Activated T-helper 2 cell treated with anti-CD3 and anti-CD28 coated beads, Interferon-gamma antibody, Interleukin-2, Interleukin-4, amounts not matched to agents 10 μg/mL and 5 μg/mL and 100 μg/mL, durations not matched to agents 14 hours and 24 hours and 36 hours (primary cell): ENCODE measurements around the gene OOEP. TPM values are rescaled to one million over a fixed set of nuclear protein-coding genes. Genes with fewer than 3 reads are reported as not detected.

Experiments used
- DNase-seq: peaks from one replicate; pipeline ENCODE4 v3.0.0; 2021; ENCODE audit warnings: low spot score
- H3K27ac Mint-ChIP-seq: one replicate; pipeline ENCODE4 v1.8.0; 2021; ENCODE audit warnings: mixed read lengths
- H3K27me3 Mint-ChIP-seq: one replicate; pipeline ENCODE4 v1.8.0; 2021; ENCODE audit warnings: low read depth, mixed read lengths
- H3K36me3 Mint-ChIP-seq: one replicate; pipeline ENCODE4 v1.8.0; 2021; ENCODE audit warnings: low read depth, mixed read lengths
- H3K4me1 Mint-ChIP-seq: one replicate; pipeline ENCODE4 v1.8.0; 2021; ENCODE audit warnings: low read depth, mixed read lengths
- H3K4me3 Mint-ChIP-seq: one replicate; pipeline ENCODE4 v1.8.0; 2021; ENCODE audit warnings: low read depth, mild to moderate bottlenecking, moderate library complexity, mixed read lengths
- H3K9me3 Mint-ChIP-seq: one replicate; pipeline ENCODE4 v1.8.0; 2021; ENCODE audit warnings: mixed read lengths
- intact Hi-C: fragments of 100-400 bp; cut with micrococcal nuclease; formaldehyde crosslinking; loops from one replicate; pipeline ENCODE4 v1.15.1; 2023
- total RNA-seq: library from RNA; stranded (reverse); gene quantifications from 2 replicates; pipeline ENCODE4 v1.2.3, GENCODE V29; 2022

OOEP gene
- total RNA-seq, 1 donor from 2014 or later, result not detected

DNA sequence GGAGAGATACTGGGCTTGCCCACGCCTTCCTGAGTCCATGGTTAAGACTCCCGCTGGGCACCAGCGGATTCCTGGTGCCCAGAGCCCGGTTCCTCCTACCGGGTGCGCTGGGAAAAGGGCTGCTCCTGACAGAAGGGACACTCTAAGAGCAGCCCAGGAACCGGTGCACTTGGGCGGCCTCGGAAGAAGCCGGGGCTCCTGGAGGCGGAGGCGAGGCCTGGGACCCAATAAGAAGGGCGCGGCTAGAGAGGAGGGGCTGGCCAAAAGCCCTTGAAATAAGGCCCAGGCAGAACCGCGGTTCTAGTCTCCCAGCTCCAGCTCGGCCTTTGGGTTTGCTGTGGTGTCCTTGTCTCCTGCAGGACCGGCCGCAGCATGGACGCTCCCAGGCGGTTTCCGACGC, 7.3 kb downstream of the OOEP start, which contains the start of gene KHDC3L:
Gene KHDC3L, plus strand, starts transcription at position 301 of the 400 bp plus-strand sequence. Its CDS starts 72 bp downstream, at position 373.
- H3K4me1 Mint-ChIP-seq, result no peaks in the 10 kb centered on the region

DNA sequence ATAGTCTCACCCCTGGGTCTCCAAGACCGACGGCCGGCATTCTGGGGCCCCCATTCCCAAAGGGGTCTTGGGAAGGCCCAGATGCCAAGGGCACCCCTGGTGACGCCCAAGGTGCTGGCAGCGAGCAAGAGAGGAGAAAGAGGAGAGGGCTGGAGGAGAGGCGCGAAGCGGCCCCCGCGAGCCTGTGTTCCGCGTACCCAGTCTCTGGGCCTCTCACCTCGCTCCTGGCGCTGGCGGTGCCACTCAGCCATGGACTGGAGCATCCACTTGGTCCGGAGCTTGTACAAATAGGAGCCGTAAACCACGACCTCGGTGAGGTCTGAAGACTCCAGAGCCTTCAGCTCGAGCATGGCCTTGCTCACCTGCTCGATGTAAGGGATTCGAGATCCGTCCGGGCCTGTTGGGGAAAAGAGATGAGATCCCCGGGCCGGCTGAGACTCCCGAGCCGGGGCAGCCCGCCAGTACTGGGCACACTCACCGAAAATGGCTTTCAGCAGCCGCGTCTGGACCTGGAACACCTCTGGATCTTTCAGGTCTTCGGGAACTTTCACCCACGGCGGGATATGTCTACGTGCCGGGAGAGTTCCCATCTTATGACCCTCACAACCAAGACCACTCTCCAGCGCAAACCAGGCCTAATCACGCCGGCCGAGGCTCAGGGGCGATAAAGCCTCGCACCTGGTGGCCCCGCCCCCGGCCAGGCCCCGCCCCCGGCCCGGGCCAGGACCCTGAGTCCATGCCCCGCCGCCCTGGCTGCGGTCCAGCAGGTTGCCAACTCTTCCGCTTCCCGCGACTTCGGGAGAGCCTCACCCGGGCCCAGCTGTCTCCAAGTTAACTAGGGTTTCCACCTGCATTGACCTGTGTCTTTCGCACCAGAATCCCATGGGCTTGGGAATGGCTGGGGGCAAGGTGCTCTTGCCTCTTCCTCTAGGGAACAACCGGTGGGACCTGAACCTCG, 15.8 kb downstream of the OOEP start, which contains the start of gene DPPA5:
Gene DPPA5, minus strand, starts transcription at position 641 of the 958 bp plus-strand sequence. Its CDS starts 51 bp downstream, at position 590.
- no peaks in the 10 kb centered on the region for H3K36me3 Mint-ChIP-seq
- no peak within 1 kb of the TSS for H3K4me3 Mint-ChIP-seq
- no peaks in the 10 kb centered on the region for H3K9me3 Mint-ChIP-seq
- peaks cover 21% of the 10 kb centered on the region for H3K27me3 Mint-ChIP-seq
- no peak within 1 kb of the TSS for H3K27ac Mint-ChIP-seq
- intact Hi-C loops, result no loop called here
- DNase-seq, result no peak
- no peaks in the 10 kb centered on the region for H3K4me1 Mint-ChIP-seq

More for the DNA sequence above, 7.3 kb downstream of the OOEP start, which contains the start of gene KHDC3L:
- Mint-ChIP-seq H3K27me3 (no peaks in the 10 kb centered on the region), H3K4me3 (no peak within 1 kb of the TSS), H3K36me3 (no peaks in the 10 kb centered on the region), H3K27ac (no peak within 1 kb of the TSS), H3K9me3 (no peaks in the 10 kb centered on the region)
- no peak for DNase-seq
- intact Hi-C loops, result no loop called here

DNA sequence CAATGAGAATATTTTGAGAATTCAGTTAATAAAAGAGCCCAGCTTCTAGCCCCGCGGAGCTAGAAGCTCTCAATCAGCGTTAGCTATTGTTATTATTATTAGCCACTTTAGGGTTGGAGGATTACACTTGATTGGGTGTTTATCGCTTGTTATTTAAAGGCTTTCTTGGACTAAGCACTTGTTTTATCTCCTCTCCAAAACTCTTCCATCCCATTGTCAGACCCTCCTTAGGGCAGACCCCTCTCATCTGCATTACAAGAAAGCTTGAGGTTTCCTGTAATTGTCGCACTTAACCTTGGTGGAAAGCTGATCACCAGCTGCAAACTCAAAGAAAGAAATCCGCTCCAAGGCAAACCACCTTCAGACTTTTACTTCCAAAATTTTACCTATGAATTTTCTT, 20.4 kb downstream of the OOEP start:
- no peak for DNase-seq
- H3K4me3 Mint-ChIP-seq, result no peak overlapping the region
- intact Hi-C loops, result no loop called here
- H3K27me3 Mint-ChIP-seq, result peaks cover 39% of the 10 kb centered on the region
- no peaks in the 10 kb centered on the region for H3K36me3 Mint-ChIP-seq
- no peaks in the 10 kb centered on the region for H3K4me1 Mint-ChIP-seq
- no peak overlapping the region for H3K27ac Mint-ChIP-seq
- no peaks in the 10 kb centered on the region for H3K9me3 Mint-ChIP-seq

DNA sequence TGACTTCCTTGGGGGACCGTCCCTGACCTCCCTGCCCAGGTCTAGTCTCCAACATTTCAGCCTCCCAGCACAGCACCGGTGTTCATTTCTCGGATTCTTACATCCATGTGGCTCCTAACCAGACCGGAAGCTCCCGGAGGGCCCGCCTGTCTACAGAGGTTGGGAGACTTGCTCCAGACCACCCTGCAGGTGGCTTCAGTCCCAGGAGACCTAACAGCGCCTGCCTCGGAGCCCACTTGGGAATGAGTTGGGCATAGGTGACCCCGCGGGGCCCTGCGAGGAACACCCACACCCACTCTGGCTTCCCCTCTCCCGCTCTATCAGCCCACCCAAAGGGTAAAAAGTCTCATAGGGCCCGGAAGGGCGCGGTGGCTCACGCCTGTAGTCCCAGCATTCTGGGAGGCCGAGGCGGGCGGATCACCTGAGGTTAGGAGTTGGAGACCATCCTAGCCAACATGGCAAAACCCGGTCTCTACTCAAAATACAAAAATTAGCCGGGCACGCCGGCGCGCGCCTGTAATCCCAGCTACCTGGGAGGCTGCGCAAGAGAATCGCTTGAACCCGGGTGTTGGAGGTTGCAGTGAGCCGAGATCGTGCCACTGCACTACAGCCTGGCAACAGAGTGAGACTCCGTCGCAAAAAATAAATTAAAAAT, 21.0 kb downstream of the OOEP start:
- DNase-seq, result no peak
- H3K4me1 Mint-ChIP-seq, result no peaks in the 10 kb centered on the region
- no peaks in the 10 kb centered on the region for H3K36me3 Mint-ChIP-seq
- no peak overlapping the region for H3K4me3 Mint-ChIP-seq
- H3K27ac Mint-ChIP-seq, result no peak overlapping the region
- H3K9me3 Mint-ChIP-seq, result no peaks in the 10 kb centered on the region
- H3K27me3 Mint-ChIP-seq, result peaks cover 41% of the 10 kb centered on the region
- intact Hi-C loops, result no loop called here

- no peak overlapping the region for H3K27ac Mint-ChIP-seq
- H3K27me3 Mint-ChIP-seq, result peaks cover 34% of the 10 kb centered on the region
- no peak for DNase-seq
- no peaks in the 10 kb centered on the region for H3K9me3 Mint-ChIP-seq
- H3K4me3 Mint-ChIP-seq, result no peak overlapping the region
- H3K4me1 Mint-ChIP-seq, result no peaks in the 10 kb centered on the region
- intact Hi-C loops, result no loop called here
- H3K36me3 Mint-ChIP-seq, result no peaks in the 10 kb centered on the region
Observed at GRCh38 chr6:73343164-73343563, 26.5 kb downstream of the OOEP start.

DNA sequence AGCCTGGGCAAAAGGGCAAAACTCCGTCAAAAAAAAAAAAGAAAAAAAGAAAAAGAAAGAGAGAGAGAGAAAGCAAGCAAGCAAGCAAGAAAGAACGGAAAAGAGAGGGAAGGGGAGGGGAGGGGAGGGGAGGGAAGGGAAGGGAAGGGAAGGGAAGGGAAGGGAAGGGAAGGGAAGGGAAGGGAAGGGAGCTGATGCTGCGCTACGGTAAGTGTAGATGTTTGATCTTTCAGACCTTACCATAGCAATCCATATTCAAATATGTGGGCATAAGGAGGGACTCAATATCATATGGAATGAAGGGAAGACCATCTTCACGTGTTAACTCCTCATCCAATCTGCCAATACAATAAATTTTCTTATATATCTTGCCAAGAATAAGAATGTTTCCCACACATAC, 27.5 kb downstream of the OOEP start:
- H3K9me3 Mint-ChIP-seq, result no peaks in the 10 kb centered on the region
- H3K4me1 Mint-ChIP-seq, result no peaks in the 10 kb centered on the region
- no peak overlapping the region for H3K4me3 Mint-ChIP-seq
- no peaks in the 10 kb centered on the region for H3K36me3 Mint-ChIP-seq
- intact Hi-C loops, result no loop called here
- no peak overlapping the region for H3K27ac Mint-ChIP-seq
- H3K27me3 Mint-ChIP-seq, result peaks cover 28% of the 10 kb centered on the region
- DNase-seq, result no peak

- Mint-ChIP-seq H3K9me3 (no peaks in the 10 kb centered on the region), H3K4me1 (no peaks in the 10 kb centered on the region), H3K27ac (no peak overlapping the region), H3K4me3 (no peak overlapping the region), H3K36me3 (no peaks in the 10 kb centered on the region), H3K27me3 (peaks cover 22% of the 10 kb centered on the region)
- intact Hi-C loops, result no loop called here
- no peak for DNase-seq
Observed at GRCh38 chr6:73341335-73341734, 28.4 kb downstream of the OOEP start.

DNA sequence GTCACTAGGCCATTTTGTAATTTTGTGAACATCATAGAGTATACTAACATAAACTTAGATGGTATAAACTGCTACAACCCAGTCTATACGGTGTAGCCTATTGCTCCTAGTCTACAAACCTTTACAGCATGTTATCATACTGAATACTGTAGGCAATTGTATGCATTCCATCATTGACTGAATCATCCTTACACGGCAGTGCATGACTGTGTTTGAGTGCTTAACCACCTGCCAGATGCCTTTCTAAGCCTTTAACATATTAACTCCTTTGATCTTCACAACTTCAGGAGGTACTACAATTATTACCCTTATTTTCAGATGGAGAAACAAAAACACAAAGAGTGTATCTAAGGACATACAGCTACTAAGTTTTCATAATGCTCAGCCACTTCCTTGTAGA, 29.6 kb downstream of the OOEP start:
- H3K4me1 Mint-ChIP-seq, result no peaks in the 10 kb centered on the region
- H3K27ac Mint-ChIP-seq, result no peak overlapping the region
- H3K27me3 Mint-ChIP-seq, result peaks cover 22% of the 10 kb centered on the region
- no peak for DNase-seq
- no peak overlapping the region for H3K4me3 Mint-ChIP-seq
- H3K9me3 Mint-ChIP-seq, result no peaks in the 10 kb centered on the region
- intact Hi-C loops, result no loop called here
- no peaks in the 10 kb centered on the region for H3K36me3 Mint-ChIP-seq

DNA sequence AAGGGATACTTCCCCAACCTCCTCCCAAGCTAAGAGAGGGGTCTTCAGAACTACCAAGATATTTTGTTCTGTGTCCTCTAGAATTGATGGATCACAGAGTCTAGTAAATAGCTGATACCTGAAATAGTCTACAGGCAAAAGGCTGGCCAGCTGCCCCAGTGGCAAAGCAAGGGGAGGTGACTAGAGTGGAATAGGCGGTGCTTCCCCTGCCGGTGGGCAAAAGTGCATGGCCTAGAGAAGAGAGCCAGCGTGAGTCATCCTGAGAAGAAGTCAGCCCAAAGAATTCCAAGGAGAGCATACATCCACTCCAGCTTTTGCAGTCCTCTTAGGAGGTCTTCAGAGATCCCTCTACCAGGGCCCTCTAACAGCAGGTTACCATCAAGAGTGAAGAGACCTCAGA, 30.4 kb downstream of the OOEP start:
- DNase-seq, result no peak
- intact Hi-C loops, result no loop called here
- H3K9me3 Mint-ChIP-seq, result no peaks in the 10 kb centered on the region
- H3K4me1 Mint-ChIP-seq, result no peaks in the 10 kb centered on the region
- H3K36me3 Mint-ChIP-seq, result no peaks in the 10 kb centered on the region
- H3K27me3 Mint-ChIP-seq, result peaks cover 21% of the 10 kb centered on the region
- H3K4me3 Mint-ChIP-seq, result no peak overlapping the region
- no peak overlapping the region for H3K27ac Mint-ChIP-seq

GRCh38 chr6:73329201-73329600, 40.5 kb downstream of the OOEP start:
- peaks cover 7% of the 10 kb centered on the region for H3K4me1 Mint-ChIP-seq
- no peaks in the 10 kb centered on the region for H3K9me3 Mint-ChIP-seq
- no peak overlapping the region for H3K4me3 Mint-ChIP-seq
- H3K27me3 Mint-ChIP-seq, result peaks cover 35% of the 10 kb centered on the region
- H3K36me3 Mint-ChIP-seq, result no peaks in the 10 kb centered on the region
- no peak for DNase-seq
- intact Hi-C loops, result loop anchor here (5.0 to 10.0 kb wide), 4 partner anchors 144 to 917 kb away; no protein-coding TSS in a partner anchor
- H3K27ac Mint-ChIP-seq, result no peak overlapping the region

- Mint-ChIP-seq H3K9me3 (no peaks in the 10 kb centered on the region), H3K27ac (no peak overlapping the region), H3K4me1 (peaks cover 7% of the 10 kb centered on the region), H3K27me3 (peaks cover 35% of the 10 kb centered on the region), H3K36me3 (no peaks in the 10 kb centered on the region), H3K4me3 (no peak overlapping the region)
- intact Hi-C loops, result loop anchor here (5.0 to 10.0 kb wide), 4 partner anchors 144 to 916 kb away; no protein-coding TSS in a partner anchor
- no peak for DNase-seq
Observed at GRCh38 chr6:73328790-73329189, 40.9 kb downstream of the OOEP start.

DNA sequence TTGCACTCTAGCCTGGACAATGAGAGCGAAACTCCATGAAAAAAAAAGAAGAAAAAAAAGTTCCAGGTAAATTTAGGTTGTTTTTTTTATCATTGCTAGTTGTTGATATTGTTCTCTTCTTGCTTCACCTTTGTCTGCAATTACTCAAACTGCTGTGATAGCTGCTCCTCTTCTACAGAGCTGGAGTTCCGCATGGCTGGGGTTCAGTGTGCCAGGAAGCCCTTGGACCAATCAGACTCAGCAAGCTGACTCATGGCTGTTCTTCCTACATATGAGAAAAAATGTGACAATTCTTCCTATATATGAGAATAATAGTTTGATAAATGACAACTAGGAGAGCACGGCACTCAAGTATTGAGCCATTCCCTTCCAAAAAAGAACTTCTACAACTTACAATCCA, 44.0 kb downstream of the OOEP start:
- no peak for DNase-seq
- Mint-ChIP-seq H3K36me3 (no peaks in the 10 kb centered on the region), H3K9me3 (no peaks in the 10 kb centered on the region), H3K4me3 (no peak overlapping the region), H3K27me3 (peaks cover 16% of the 10 kb centered on the region), H3K27ac (no peak overlapping the region), H3K4me1 (peaks cover 7% of the 10 kb centered on the region)
- intact Hi-C loops, result loop anchor here (1.0 to 10.0 kb wide), 5 partner anchors 40 to 913 kb away; no protein-coding TSS in a partner anchor

- no peak overlapping the region for H3K27ac Mint-ChIP-seq
- H3K4me3 Mint-ChIP-seq, result no peak overlapping the region
- peaks cover under 1% of the 10 kb centered on the region for H3K9me3 Mint-ChIP-seq
- H3K27me3 Mint-ChIP-seq, result peaks cover 12% of the 10 kb centered on the region
- no peaks in the 10 kb centered on the region for H3K4me1 Mint-ChIP-seq
- no peak for DNase-seq
- H3K36me3 Mint-ChIP-seq, result no peaks in the 10 kb centered on the region
- intact Hi-C loops, result loop anchor here (10.0 kb wide), 2 partner anchors 139 to 709 kb away; no protein-coding TSS in a partner anchor
Observed at GRCh38 chr6:73323323-73323722, 46.4 kb downstream of the OOEP start.
